Muscle of leg (tissue), 11 donors: ENCODE data around the gene RALGAPA1. TPM values are rescaled to one million over a fixed set of nuclear protein-coding genes. Genes with fewer than 3 reads are reported as not detected.

Experiments
- DNase-seq: peaks from one replicate; pipeline ENCODE4 v3.0.0; 2013
- H3K27ac ChIP-seq: one replicate; pipeline ENCODE4 v1.5.1; 2013; ENCODE audit warnings: mild to moderate bottlenecking, low read length, control low read depth
- H3K27me3 ChIP-seq: one replicate; pipeline ENCODE4 v1.6.1; 2013; ENCODE audit warnings: low read length; ENCODE audit not compliant: control insufficient read depth, insufficient read depth
- H3K36me3 ChIP-seq: one replicate; pipeline ENCODE4 v1.6.1; 2013; ENCODE audit warnings: low read length; ENCODE audit not compliant: control insufficient read depth, insufficient read depth
- H3K4me1 ChIP-seq: one replicate; pipeline ENCODE4 v1.6.1; 2013; ENCODE audit warnings: low read length; ENCODE audit not compliant: control insufficient read depth, insufficient read depth
- H3K4me3 ChIP-seq: one replicate; pipeline ENCODE4 v1.5.1; 2013; ENCODE audit warnings: low read length, control low read depth
- H3K9me3 ChIP-seq: replicated peaks from 2 replicates; pipeline ENCODE4 v1.6.1; 2013; ENCODE audit warnings: low read depth, low read length; ENCODE audit not compliant: control insufficient read depth
- WGBS: methylation state at CpG from one replicate; pipeline ENCODE4 v1.1.5; 2013; ENCODE audit warnings: missing lambda C conversion rate; ENCODE audit not compliant: insufficient coverage; 5-methylcytosine and 5-hydroxymethylcytosine counted together
- polyA plus RNA-seq, 8 donors: library from polyadenylated mRNA; unstranded; fragments of 120-200 nt; gene quantifications; one replicate each; pipeline versions ENCODE4 v1.2.1 to v1.2.3, GENCODE V29; 2013; ENCODE audit warnings: inconsistent platforms in 1 of 8, low replicate concordance in 1 of 8; ENCODE audit not compliant: insufficient read length in 8 of 8, insufficient read depth in 1 of 8
- total RNA-seq: library from RNA; stranded (reverse); fragments of 120-200 nt; gene quantifications from one replicate; pipeline ENCODE4 v1.2.4, GENCODE V29; 2013

Gene RALGAPA1
- total and polyA plus RNA-seq, 9 donors = 20.0 to 46.0 (median 23.8) TPM

DNA sequence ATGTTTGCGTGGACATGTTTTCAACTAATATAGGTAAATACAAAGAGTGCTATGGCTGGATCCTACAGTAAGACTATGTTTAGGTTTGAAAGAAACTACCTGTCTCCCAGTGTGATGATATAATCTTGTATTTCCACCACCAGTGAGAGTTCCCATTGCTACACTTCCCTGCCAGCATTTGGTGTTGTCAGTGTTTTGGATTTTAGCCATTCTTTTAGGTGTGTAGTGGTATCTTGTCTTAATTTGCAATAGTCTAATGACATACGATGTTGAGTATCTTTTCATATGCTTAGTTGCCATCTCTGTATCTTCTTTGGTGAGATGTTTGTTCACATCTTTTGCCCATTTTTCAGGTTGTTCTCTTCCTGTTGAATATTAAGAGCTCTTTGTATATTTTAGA is 103.5 kb downstream of the RALGAPA1 start:
- H3K36me3 ChIP-seq = no peaks in the 10 kb centered on the region
- H3K4me1 ChIP-seq = no peaks in the 10 kb centered on the region
- no peaks in the 10 kb centered on the region for H3K9me3 ChIP-seq
- H3K27ac ChIP-seq = no peak overlapping the region
- H3K27me3 ChIP-seq = no peaks in the 10 kb centered on the region
- no peak overlapping the region for H3K4me3 ChIP-seq
- no peak for DNase-seq
- no CpG with 5 or more reads among the region's 2 CpGs for WGBS

DNA sequence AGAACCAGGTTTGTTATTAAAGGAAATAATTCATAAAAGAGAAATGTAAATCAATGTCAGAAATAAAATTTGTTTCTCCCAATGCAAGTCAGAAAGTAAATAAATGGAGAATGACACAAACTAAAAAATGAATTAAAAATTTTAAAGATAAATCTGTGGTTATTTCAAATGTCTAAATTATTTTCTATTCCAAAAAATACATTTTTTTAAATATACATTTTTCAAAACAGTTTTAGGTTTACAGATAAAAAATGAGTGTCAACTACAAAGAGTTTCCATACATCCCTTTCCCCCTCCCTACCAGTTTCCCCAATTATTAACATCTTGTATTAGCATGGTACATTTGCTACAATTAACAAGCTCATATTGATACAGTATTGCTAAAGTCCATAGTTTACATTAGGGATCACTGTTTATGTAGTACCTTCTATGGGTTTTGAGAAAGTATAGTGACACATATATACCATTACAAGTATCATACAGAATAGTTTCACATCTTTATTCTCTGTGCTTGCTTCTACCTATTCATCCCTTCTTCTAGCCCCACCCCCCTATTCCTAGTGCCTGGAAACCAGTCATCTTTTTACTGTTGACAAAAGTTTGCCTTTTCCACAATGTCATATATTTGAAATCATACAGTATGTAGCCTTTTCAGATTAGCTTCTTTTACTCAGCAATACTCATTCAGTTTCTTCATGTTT is 104.2 kb downstream of the RALGAPA1 start:
- no peak for DNase-seq
- H3K9me3 ChIP-seq = no peaks in the 10 kb centered on the region
- H3K36me3 ChIP-seq = no peaks in the 10 kb centered on the region
- no peak overlapping the region for H3K4me3 ChIP-seq
- H3K27me3 ChIP-seq = no peaks in the 10 kb centered on the region
- no peak overlapping the region for H3K27ac ChIP-seq
- H3K4me1 ChIP-seq = no peaks in the 10 kb centered on the region

DNA sequence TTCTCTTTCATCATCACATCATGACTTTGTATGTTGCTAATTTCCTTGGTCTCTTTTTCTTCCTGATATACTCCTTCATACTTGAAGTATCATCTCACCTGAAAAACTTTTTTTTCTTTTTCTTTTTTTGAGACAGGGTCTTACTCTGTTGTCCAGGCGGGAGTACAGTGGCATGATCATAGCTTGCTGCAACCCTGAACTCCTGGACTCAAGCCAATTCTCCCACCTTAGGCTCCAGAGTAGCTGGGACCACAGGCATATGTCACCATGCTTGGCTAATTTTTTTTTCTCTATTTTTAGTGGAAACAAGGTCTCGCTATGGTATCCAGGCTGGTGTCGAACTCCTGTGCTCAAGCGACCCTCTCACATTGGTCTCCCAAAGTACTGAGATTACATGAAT is 107.6 kb downstream of the RALGAPA1 start:
- H3K4me3 ChIP-seq = no peak overlapping the region
- no peaks in the 10 kb centered on the region for H3K4me1 ChIP-seq
- no peak for DNase-seq
- no peaks in the 10 kb centered on the region for H3K9me3 ChIP-seq
- H3K27me3 ChIP-seq = no peaks in the 10 kb centered on the region
- WGBS = 94% methylated on average over 4 of the region's 4 CpGs
- H3K36me3 ChIP-seq = no peaks in the 10 kb centered on the region
- H3K27ac ChIP-seq = no peak overlapping the region

DNA sequence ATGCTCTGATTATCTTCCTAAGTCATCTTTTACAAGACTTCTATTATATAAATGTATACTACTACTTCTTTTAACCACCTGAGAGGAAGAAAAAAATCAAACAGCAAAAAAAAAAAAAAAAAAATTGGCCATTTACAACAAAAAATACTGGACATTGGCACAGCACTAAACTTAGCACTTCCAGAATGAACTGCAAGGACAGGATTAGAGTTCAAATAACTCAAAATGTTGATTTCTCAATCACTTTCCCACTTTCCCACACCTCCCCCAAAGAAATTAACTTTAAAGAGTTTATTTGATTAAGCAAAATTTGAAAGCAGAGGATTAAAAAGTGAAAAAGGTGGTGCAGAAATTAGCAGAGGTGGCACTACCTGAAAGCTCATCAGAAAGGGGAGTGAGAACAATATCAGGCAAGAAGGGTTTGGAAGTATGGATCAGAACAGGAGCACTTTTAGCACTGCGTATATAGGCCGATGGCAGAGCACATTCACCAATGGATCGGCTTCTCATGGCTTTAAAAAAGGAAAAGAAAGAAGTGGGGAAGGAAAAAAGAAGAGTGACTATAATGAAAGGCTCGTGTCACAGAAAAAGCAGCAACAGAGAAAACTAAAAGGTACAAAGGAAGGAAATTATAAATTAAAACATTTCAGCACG is 109.2 kb downstream of the RALGAPA1 start:
- no peak overlapping the region for H3K4me3 ChIP-seq
- H3K27ac ChIP-seq = no peak overlapping the region
- no peaks in the 10 kb centered on the region for H3K9me3 ChIP-seq
- no peak for DNase-seq
- 100% methylated on average over 3 of the region's 5 CpGs for WGBS
- no peaks in the 10 kb centered on the region for H3K36me3 ChIP-seq
- H3K27me3 ChIP-seq = no peaks in the 10 kb centered on the region
- no peaks in the 10 kb centered on the region for H3K4me1 ChIP-seq

DNA sequence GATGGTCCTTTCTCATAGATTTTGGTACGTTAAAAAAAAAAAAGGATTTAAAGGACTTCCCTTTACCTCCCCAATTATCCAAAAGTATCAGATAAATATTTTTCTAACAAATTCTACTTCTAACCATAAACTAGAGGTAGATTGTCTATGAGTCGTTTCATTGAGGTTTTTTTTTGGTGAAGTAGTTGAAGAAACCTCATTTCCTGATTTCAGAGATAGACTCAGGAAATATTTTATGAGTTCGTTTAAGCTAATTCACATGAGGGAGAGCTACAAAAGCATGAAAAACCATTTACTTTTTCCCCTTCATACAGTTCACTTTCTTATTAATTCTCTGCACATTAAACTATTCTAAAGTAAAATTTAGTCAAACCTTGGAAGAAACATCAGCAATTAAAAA is 112.5 kb downstream of the RALGAPA1 start:
- H3K4me3 ChIP-seq = no peak overlapping the region
- no CpG with 5 or more reads among the region's 3 CpGs for WGBS
- no peak overlapping the region for H3K27ac ChIP-seq
- no peaks in the 10 kb centered on the region for H3K27me3 ChIP-seq
- no peak for DNase-seq
- H3K9me3 ChIP-seq = no peaks in the 10 kb centered on the region
- no peaks in the 10 kb centered on the region for H3K4me1 ChIP-seq
- H3K36me3 ChIP-seq = no peaks in the 10 kb centered on the region

DNA sequence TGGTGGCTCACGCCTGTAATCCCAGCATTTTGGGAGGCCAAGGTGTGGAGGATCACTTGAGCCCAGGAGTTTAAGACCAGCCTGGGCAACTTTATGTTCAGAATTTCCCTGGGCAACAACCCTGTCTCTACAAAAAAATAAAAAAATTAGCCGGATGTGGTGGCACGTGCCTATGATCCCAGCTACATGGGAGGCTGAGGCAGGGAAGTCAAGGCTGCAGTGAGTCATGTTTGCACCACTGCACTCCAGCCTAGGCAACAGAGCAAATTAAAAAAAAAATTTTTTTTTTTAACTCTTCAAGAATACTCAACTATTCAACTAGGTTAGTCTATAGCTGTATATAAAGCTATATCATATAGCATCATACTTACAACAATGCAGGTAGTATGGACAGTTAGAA is 113.0 kb downstream of the RALGAPA1 start:
- WGBS = 63% methylated on average over 1 of the region's 3 CpGs
- no peaks in the 10 kb centered on the region for H3K27me3 ChIP-seq
- DNase-seq = no peak
- no peak overlapping the region for H3K27ac ChIP-seq
- no peak overlapping the region for H3K4me3 ChIP-seq
- H3K4me1 ChIP-seq = no peaks in the 10 kb centered on the region
- H3K9me3 ChIP-seq = no peaks in the 10 kb centered on the region
- no peaks in the 10 kb centered on the region for H3K36me3 ChIP-seq

DNA sequence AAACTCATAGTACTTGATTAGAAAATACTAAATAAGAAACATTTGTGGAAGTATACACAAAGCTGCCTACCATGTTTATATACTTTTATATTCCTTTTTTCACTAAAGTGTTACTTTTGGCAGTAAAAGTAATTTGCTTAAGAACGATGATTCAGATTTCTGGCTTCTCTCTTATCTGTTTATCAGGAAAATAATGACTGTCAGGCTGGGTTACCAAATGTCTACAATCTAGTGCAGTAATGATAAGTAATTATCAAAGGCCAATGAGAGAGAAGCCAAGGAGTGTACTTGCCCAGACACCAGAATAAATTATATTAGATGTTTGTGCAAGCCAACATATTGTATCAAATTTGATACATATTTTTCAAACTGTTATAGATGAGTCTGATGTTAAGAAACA is 113.4 kb downstream of the RALGAPA1 start:
- no peaks in the 10 kb centered on the region for H3K27me3 ChIP-seq
- DNase-seq = no peak
- no peak overlapping the region for H3K4me3 ChIP-seq
- WGBS = no CpG with 5 or more reads among the region's 1 CpG
- H3K27ac ChIP-seq = no peak overlapping the region
- H3K36me3 ChIP-seq = no peaks in the 10 kb centered on the region
- H3K9me3 ChIP-seq = no peaks in the 10 kb centered on the region
- H3K4me1 ChIP-seq = no peaks in the 10 kb centered on the region

DNA sequence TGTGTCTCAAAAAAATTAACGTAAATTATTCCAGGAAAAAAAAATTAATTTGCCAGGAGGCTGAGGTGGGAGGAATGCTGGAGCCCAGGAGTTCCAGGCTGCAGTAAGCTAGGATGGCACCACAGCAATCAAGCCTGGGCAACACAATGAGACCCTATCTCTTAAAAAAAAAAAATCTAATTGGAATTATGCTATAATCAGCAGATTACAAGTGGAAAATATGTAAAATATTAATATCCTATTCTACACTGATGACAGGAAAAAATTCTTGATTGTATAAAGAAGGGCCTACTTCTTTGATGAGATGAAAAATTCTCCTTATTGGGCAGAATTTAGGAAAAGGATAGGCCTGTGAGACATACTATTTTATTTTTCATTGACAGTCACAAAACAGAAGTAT is 114.0 kb downstream of the RALGAPA1 start:
- Histone ChIP-seq H3K9me3 (no peaks in the 10 kb centered on the region), H3K36me3 (no peaks in the 10 kb centered on the region), H3K27me3 (no peaks in the 10 kb centered on the region), H3K4me1 (no peaks in the 10 kb centered on the region), H3K27ac (no peak overlapping the region), H3K4me3 (no peak overlapping the region)
- 100% methylated on average over 1 of the region's 1 CpG for WGBS
- no peak for DNase-seq

DNA sequence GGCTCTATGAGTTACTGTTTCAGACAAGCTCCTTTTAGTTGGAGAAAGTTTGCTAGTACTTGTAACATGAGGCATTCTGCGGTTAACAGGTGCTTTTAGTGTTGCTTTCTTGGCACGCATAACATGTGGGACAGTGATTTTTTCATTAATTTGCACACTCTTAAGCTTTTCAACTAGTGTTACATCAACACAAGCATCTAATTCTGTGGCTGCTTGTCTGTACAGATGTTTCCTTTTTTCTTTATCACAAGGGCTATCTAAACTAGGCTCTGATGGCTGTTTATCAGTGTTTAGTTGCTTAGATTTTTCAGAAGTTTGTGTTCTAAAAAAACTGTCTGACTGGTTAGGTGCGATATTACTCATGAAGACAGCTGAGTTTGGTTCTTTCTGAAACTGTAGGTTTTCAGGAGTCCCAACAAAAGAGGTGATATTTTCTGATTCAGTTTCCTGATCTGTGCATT is 120.1 kb downstream of the RALGAPA1 start:
- WGBS = no CpG with 5 or more reads among the region's 3 CpGs
- Histone ChIP-seq H3K27ac (no peak overlapping the region), H3K4me3 (no peak overlapping the region), H3K27me3 (no peaks in the 10 kb centered on the region), H3K36me3 (peaks cover 15% of the 10 kb centered on the region), H3K9me3 (no peaks in the 10 kb centered on the region), H3K4me1 (no peaks in the 10 kb centered on the region)
- no peak for DNase-seq

DNA sequence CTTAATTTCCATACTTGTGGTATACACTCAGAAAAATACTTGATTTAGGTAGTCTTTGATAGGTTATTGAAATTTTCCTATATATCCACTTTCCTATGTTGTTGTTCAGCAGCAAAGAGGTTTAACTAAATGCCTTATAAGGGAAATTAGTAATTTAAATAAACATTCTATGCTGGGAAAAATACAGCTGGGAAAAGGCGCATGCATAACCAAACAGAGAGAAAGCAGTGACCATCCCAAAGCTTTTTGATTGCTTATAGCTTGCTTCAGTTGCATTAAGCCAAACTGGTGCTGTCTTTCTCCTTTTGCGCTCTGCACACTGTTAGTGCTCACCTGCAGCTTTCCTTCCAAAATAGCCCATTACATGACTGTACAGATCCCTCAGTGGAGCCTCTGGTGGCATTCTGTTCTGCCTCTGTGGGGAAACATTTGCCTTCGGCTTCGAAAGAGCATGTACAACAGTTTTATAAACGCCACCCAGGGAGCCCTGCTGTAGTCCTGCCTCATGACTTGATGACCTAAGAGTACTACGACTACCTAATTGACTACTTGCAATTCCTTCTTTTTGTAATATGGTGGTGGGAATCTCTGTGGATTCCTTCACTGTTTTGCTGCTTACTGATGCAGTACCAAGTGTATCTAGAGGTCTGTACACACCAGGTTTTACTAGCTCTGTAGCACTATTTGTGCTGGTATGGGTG is 120.8 kb downstream of the RALGAPA1 start:
- no peak overlapping the region for H3K27ac ChIP-seq
- no peaks in the 10 kb centered on the region for H3K4me1 ChIP-seq
- H3K27me3 ChIP-seq = no peaks in the 10 kb centered on the region
- H3K36me3 ChIP-seq = peaks cover 15% of the 10 kb centered on the region
- no peaks in the 10 kb centered on the region for H3K9me3 ChIP-seq
- 100% methylated on average over 2 of the region's 6 CpGs for WGBS
- DNase-seq = no peak
- H3K4me3 ChIP-seq = no peak overlapping the region
